GM23338 (cell line): ENCODE data around the gene ATF7IP.

Experiments
- CREB1 ChIP-seq: fragments of 250-450 bp; sonication (Bioruptor Pico); IDR thresholded peaks from 2 replicates; pipeline ENCODE4 v1.5.0; 2020; ENCODE audit warnings: low read depth, mild to moderate bottlenecking, moderate library complexity
- EZH2 ChIP-seq: fragments of 200-600 bp; sonication (generic); IDR thresholded peaks from one replicate; pipeline ENCODE4 v1.8.0; 2017; ENCODE audit warnings: antibody characterized with exemption, mild to moderate bottlenecking, low read depth; ENCODE audit not compliant: unreplicated experiment
- EZH2phosphoT487 ChIP-seq: fragments of 200-600 bp; sonication (generic); IDR thresholded peaks from one replicate; pipeline ENCODE4 v1.8.1; 2018; ENCODE audit warnings: antibody characterized with exemption; ENCODE audit not compliant: unreplicated experiment
- ZNF331 ChIP-seq: fragments of 250-450 bp; sonication (Bioruptor Pico); IDR thresholded peaks from 2 replicates; pipeline ENCODE4 v1.5.0; 2020; ENCODE audit warnings: low read depth, mild to moderate bottlenecking, moderate library complexity
- TF ChIP-seq, protein P1 (sequence below), 2 experiments: fragments of 200-600 bp in 1 of 2; sonication (generic) in 1 of 2; conservative IDR thresholded peaks; 2 replicates each; pipeline versions ENCODE4 v1.5.1 to v1.6.1; 2016 to 2017; ENCODE audit warnings: antibody characterized with exemption in 2 of 2, low read depth in 2 of 2, mild to moderate bottlenecking in 2 of 2, moderate library complexity in 1 of 2
- TF ChIP-seq, protein P2 (sequence below): IDR thresholded peaks from one replicate; pipeline ENCODE4 v1.6.1; 2018; ENCODE audit warnings: antibody characterized with exemption; ENCODE audit not compliant: unreplicated experiment

DNA sequence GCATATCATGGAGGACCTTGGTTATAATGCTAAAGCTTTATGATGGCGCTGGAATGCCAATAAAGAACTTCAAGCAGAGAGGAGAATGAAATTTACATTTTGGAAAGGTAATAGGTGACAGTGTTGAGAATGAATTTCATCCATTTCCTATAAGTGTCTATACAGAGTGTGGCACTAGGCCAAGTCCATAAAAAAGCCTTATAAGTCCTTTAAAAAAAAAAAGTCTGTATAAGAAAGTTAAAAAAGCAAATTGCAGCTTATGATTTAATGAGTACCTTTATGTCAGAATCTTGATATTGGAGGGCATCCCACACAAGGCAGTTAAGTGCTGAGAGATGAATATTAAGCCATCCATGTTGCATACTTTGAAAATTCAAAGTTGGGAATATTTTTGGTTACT, 62.4 kb downstream of the ATF7IP start:
- TF ChIP-seq, protein P1, sequence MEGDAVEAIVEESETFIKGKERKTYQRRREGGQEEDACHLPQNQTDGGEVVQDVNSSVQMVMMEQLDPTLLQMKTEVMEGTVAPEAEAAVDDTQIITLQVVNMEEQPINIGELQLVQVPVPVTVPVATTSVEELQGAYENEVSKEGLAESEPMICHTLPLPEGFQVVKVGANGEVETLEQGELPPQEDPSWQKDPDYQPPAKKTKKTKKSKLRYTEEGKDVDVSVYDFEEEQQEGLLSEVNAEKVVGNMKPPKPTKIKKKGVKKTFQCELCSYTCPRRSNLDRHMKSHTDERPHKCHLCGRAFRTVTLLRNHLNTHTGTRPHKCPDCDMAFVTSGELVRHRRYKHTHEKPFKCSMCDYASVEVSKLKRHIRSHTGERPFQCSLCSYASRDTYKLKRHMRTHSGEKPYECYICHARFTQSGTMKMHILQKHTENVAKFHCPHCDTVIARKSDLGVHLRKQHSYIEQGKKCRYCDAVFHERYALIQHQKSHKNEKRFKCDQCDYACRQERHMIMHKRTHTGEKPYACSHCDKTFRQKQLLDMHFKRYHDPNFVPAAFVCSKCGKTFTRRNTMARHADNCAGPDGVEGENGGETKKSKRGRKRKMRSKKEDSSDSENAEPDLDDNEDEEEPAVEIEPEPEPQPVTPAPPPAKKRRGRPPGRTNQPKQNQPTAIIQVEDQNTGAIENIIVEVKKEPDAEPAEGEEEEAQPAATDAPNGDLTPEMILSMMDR (conservative IDR thresholded peaks at IDR 0.05; ENCODE audit: low read depth in 2 of 2), result no peak
- TF ChIP-seq EZH2 (no peak), EZH2phosphoT487 (no peak), CREB1 (no peak), ZNF331 (CRISPR knock-in tag) (no peak)
- TF ChIP-seq, protein P2, sequence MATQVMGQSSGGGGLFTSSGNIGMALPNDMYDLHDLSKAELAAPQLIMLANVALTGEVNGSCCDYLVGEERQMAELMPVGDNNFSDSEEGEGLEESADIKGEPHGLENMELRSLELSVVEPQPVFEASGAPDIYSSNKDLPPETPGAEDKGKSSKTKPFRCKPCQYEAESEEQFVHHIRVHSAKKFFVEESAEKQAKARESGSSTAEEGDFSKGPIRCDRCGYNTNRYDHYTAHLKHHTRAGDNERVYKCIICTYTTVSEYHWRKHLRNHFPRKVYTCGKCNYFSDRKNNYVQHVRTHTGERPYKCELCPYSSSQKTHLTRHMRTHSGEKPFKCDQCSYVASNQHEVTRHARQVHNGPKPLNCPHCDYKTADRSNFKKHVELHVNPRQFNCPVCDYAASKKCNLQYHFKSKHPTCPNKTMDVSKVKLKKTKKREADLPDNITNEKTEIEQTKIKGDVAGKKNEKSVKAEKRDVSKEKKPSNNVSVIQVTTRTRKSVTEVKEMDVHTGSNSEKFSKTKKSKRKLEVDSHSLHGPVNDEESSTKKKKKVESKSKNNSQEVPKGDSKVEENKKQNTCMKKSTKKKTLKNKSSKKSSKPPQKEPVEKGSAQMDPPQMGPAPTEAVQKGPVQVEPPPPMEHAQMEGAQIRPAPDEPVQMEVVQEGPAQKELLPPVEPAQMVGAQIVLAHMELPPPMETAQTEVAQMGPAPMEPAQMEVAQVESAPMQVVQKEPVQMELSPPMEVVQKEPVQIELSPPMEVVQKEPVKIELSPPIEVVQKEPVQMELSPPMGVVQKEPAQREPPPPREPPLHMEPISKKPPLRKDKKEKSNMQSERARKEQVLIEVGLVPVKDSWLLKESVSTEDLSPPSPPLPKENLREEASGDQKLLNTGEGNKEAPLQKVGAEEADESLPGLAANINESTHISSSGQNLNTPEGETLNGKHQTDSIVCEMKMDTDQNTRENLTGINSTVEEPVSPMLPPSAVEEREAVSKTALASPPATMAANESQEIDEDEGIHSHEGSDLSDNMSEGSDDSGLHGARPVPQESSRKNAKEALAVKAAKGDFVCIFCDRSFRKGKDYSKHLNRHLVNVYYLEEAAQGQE, result no peak
